Medulla oblongata (tissue), 1 donor: Measurements from ENCODE around the gene IDH3G.
"Not testable (repeated sequence)": the region's sequence is repeated elsewhere in the genome, so short reads cannot be mapped to it uniquely, and the experiment has no call there.

Source experiments
- DNase-seq: peaks from one replicate; pipeline ENCODE4 v3.0.0-alpha.2; 2015; ENCODE audit errors: extremely low spot score

IDH3G gene

GRCh38 chrX:153762626-153763173 lies 31.5 kb downstream of the IDH3G start:
- DNase-seq, result no peak

GRCh38 chrX:153761863-153762262 lies 32.3 kb downstream of the IDH3G start:
- no peak for DNase-seq

- DNase-seq, result no peak
These were observed 39.0 kb downstream of the IDH3G start for GRCh38 chrX:153755136-153755535.

GRCh38 chrX:153750127-153750774 lies 43.9 kb downstream of the IDH3G start:
- DNase-seq, result no peak

- DNase-seq, result not testable (repeated sequence)
These were observed 45.2 kb downstream of the IDH3G start for GRCh38 chrX:153749017-153749416.

- DNase-seq, result not testable (repeated sequence)
These were observed 47.2 kb downstream of the IDH3G start for GRCh38 chrX:153746991-153747390.

- DNase-seq, result no peak
These were observed 47.8 kb downstream of the IDH3G start for GRCh38 chrX:153746359-153746758.

GRCh38 chrX:153745067-153745433 lies 49.1 kb downstream of the IDH3G start:
- DNase-seq, result not testable (repeated sequence)

- DNase-seq, result no peak
These were observed 49.7 kb downstream of the IDH3G start for GRCh38 chrX:153744210-153745066.

GRCh38 chrX:153743468-153744209 lies 50.5 kb downstream of the IDH3G start:
- DNase-seq, result not testable (repeated sequence)

GRCh38 chrX:153742796-153743467 lies 51.2 kb downstream of the IDH3G start:
- DNase-seq, result not testable (repeated sequence)

- DNase-seq, result not testable (repeated sequence)
These were observed 52.1 kb downstream of the IDH3G start for GRCh38 chrX:153742111-153742510.

GRCh38 chrX:153741446-153741845 lies 52.7 kb downstream of the IDH3G start:
- no peak for DNase-seq

- no peak for DNase-seq
These were observed 53.4 kb downstream of the IDH3G start for GRCh38 chrX:153740631-153741222.

GRCh38 chrX:153739754-153740486 lies 54.3 kb downstream of the IDH3G start:
- DNase-seq, result no peak

- DNase-seq, result no peak
These were observed 56.0 kb downstream of the IDH3G start for GRCh38 chrX:153738056-153738605.

GRCh38 chrX:153736871-153737441 lies 57.2 kb downstream of the IDH3G start:
- DNase-seq, result no peak

GRCh38 chrX:153736071-153736820 lies 57.9 kb downstream of the IDH3G start:
- no peak for DNase-seq
